Activated T-helper 2 cell treated with anti-CD3 and anti-CD28 coated beads, Interferon-gamma antibody, Interleukin-2, Interleukin-4, amounts not matched to agents 10 μg/mL and 5 μg/mL and 100 μg/mL, durations not matched to agents 14 hours and 24 hours and 36 hours (primary cell): ENCODE results near the gene POLR2B. TPM values are rescaled to one million over a fixed set of nuclear protein-coding genes. Genes with fewer than 3 reads are reported as not detected.

ENCODE experiments used
- DNase-seq: peaks from one replicate; pipeline ENCODE4 v3.0.0; 2021; ENCODE audit warnings: low spot score
- H3K27ac Mint-ChIP-seq: one replicate; pipeline ENCODE4 v1.8.0; 2021; ENCODE audit warnings: mixed read lengths
- H3K27me3 Mint-ChIP-seq: one replicate; pipeline ENCODE4 v1.8.0; 2021; ENCODE audit warnings: low read depth, mixed read lengths
- H3K36me3 Mint-ChIP-seq: one replicate; pipeline ENCODE4 v1.8.0; 2021; ENCODE audit warnings: low read depth, mixed read lengths
- H3K4me1 Mint-ChIP-seq: one replicate; pipeline ENCODE4 v1.8.0; 2021; ENCODE audit warnings: low read depth, mixed read lengths
- H3K4me3 Mint-ChIP-seq: one replicate; pipeline ENCODE4 v1.8.0; 2021; ENCODE audit warnings: low read depth, mild to moderate bottlenecking, moderate library complexity, mixed read lengths
- H3K9me3 Mint-ChIP-seq: one replicate; pipeline ENCODE4 v1.8.0; 2021; ENCODE audit warnings: mixed read lengths
- intact Hi-C: fragments of 100-400 bp; cut with micrococcal nuclease; formaldehyde crosslinking; loops from one replicate; pipeline ENCODE4 v1.15.1; 2023
- total RNA-seq: library from RNA; stranded (reverse); gene quantifications from 2 replicates; pipeline ENCODE4 v1.2.3, GENCODE V29; 2022

The POLR2B gene
- total RNA-seq, 1 donor from 2014 or later: 153 TPM

DNA sequence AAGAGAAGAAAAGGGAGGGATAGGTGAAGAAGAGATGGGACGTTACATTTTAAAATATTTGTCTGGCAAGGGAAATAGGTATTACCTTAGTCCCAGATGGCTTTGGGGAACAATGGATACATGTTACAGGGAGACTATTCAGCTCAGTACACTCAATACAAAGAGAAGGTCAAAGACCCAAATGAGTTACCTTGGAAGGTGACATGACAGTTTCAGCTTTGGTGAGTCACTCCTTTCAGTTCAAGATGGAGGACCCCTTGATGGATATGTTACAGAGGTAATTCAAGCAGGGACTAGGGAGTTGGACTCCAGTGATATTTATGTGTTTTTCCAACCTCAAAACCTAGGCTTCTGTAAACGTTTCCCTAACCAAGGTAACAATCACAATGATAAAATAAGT, 6.3 kb upstream of the POLR2B start:
- Mint-ChIP-seq H3K27me3 (no peaks in the 10 kb centered on the region), H3K36me3 (peaks cover 76% of the 10 kb centered on the region), H3K4me1 (peaks cover 28% of the 10 kb centered on the region), H3K9me3 (peaks cover 19% of the 10 kb centered on the region), H3K27ac (peak overlapping the region; percentile 20), H3K4me3 (no peak overlapping the region)
- intact Hi-C loops: loop anchor here (10.0 kb wide), 1 partner anchor 318 kb away; no protein-coding TSS in a partner anchor
- DNase-seq: no peak

DNA sequence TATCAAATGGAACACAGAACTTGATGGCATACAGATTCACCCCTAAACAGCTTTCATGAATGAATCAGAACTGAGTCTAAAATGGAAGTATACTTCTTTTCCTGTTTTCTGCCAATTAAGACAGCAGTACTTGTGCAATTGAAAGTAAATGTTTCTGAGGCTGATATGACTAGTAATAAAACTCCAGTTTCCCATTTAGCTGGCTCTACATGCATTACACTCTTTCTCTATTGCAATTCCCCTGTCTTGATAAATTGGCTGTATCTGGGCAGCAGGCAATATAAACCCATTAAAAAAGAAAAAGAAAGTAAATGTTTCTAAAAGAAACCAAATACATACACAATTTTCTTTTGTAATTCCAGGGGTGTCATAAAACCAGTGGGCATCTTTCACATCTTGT, 5.9 kb upstream of the POLR2B start:
- peaks cover 19% of the 10 kb centered on the region for H3K9me3 Mint-ChIP-seq
- H3K27me3 Mint-ChIP-seq: no peaks in the 10 kb centered on the region
- no peak for DNase-seq
- peaks cover 74% of the 10 kb centered on the region for H3K36me3 Mint-ChIP-seq
- intact Hi-C loops: loop anchor here (10.0 kb wide), 1 partner anchor 318 kb away; no protein-coding TSS in a partner anchor
- H3K27ac Mint-ChIP-seq: no peak overlapping the region
- H3K4me3 Mint-ChIP-seq: no peak overlapping the region
- peaks cover 28% of the 10 kb centered on the region for H3K4me1 Mint-ChIP-seq

DNA sequence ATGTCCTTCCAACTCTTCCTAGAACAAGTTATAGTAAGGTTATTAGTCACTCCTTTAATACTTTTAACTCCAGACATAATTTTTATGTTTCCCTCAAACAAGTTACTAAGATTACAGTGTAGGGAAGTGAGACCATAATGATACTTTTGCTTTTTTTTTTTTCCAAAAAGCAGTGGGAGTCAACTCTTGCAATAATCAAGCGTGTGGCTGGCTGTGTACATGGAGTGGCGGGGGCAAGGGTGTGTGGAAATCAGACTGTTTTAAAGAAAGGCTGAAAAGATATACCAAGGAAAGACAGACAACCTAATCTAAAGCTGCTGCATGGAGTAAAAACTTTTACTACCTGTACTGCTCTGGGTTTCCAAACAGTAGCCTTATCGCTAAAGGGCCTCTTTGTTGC, 5.4 kb upstream of the POLR2B start:
- no peak for DNase-seq
- Mint-ChIP-seq H3K9me3 (peaks cover 19% of the 10 kb centered on the region), H3K27ac (no peak overlapping the region), H3K27me3 (no peaks in the 10 kb centered on the region), H3K4me3 (no peak overlapping the region), H3K36me3 (peaks cover 71% of the 10 kb centered on the region), H3K4me1 (peaks cover 28% of the 10 kb centered on the region)
- intact Hi-C loops: loop anchor here (10.0 kb wide), 1 partner anchor 319 kb away; no protein-coding TSS in a partner anchor

DNA sequence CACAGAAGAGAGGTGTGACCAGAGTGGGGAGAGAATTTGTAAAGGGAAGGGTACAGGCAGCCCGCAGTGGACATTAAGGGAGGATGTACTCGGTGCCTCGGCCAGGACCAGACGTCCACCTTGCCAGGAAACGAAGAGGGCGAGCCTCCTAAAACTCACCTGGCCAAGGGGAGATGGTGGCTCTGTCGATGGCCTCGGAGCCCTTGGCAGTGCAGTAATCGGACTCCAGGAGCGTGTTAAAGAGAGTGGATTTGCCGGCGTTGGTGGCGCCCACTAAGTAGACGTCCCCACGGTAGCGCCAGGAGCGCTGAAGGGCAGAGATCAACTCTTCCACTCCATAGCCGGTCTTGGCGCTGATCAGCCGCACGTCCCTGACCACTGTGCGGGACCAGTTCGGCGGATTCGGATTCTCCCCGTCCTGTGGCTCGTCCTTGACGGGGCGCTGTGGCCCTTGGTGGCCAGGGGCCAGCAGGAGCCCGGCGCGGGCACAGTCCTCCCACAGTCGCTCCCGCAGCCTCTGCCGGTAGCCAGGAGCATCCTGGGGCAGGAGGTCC, 2.3 kb upstream of the POLR2B start:
- Mint-ChIP-seq H3K9me3 (peaks cover 19% of the 10 kb centered on the region), H3K4me3 (peak overlapping the region; percentile 100), H3K4me1 (peaks cover 34% of the 10 kb centered on the region), H3K36me3 (peaks cover 67% of the 10 kb centered on the region), H3K27me3 (no peaks in the 10 kb centered on the region), H3K27ac (peak overlapping the region; percentile 28)
- DNase-seq: no peak
- intact Hi-C loops: loop anchor here (2.0 to 10.0 kb wide), 3 partner anchors 322 to 1029 kb away; partner anchors contain the start of genes CEP135 and SRP72

DNA sequence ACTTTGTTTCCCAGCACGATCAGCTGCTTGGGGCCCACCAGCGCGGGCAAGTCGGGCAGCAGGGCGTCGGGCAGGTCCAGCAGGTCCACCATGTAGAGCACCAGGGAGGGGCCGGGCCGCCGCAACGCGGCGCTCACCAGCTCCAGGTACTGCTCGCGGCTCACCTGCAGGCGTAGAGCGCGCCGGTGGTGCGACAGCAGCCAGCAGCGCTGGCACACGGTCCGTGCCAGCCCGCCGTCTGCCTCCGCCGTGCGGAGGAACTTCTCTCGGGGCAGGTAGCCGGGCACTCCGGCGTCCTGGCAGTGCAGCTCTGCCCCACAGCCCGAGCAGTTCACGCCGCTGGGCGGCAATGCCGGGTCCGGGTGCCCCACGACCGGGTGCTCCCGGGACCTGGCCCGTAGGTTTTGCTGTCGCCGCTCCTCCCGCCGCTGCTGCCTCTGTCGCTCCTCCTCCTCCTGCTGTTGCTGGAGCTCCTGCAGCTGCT, 1.8 kb upstream of the POLR2B start:
- peak; percentile 41 for DNase-seq
- H3K27ac Mint-ChIP-seq: peak overlapping the region; percentile 100
- no peaks in the 10 kb centered on the region for H3K27me3 Mint-ChIP-seq
- peaks cover 19% of the 10 kb centered on the region for H3K9me3 Mint-ChIP-seq
- intact Hi-C loops: loop anchor here (1.0 to 10.0 kb wide), 5 partner anchors 68 to 1030 kb away; partner anchors contain the start of genes AASDH, CEP135 and SRP72
- H3K4me3 Mint-ChIP-seq: peak overlapping the region; percentile 100
- peaks cover 36% of the 10 kb centered on the region for H3K4me1 Mint-ChIP-seq
- peaks cover 67% of the 10 kb centered on the region for H3K36me3 Mint-ChIP-seq

DNA sequence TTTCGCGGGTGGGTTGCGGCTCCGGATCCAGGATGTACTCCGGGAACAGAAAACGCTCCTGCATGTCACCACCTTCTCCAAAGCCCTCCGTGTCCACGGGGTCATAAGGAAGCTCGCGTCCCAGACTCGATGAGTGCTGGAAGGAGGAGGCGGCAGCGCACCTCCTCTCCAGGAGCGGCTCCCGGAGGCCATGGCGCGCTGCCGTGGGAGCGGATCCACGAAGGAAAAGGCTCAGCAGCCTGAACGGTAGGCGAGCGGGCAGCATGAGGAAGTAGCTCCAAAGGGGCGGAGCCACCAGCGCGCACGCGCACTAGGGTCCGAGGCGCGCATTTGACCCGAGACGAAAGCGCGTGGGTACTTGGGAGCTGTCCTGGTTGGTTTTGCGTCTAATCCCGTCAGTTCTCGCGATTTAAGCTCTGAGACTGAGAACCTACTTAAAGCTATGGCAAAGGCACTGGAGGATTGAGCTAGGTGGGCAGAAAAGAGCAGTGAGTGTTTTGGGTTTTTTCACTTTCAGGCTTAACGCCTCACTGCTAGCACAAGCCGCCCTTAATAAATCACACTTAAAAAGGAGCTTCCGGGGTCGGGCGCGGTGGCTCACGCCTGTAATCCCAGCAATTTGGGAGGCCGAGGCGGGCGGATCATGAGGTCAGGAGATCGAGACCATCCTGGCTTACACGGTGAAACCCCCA, 1.2 kb upstream of the POLR2B start, which contains the start of gene NOA1:
Gene NOA1 (minus strand): TSS at position 286 of the 692 bp plus-strand sequence. CDS start 21 bp downstream, at position 265.
- Mint-ChIP-seq H3K27me3 (no peaks in the 10 kb centered on the region), H3K27ac (peak within 1 kb of the TSS; percentile 100), H3K36me3 (peaks cover 65% of the 10 kb centered on the region), H3K4me1 (peaks cover 41% of the 10 kb centered on the region), H3K4me3 (peak within 1 kb of the TSS; percentile 100), H3K9me3 (peaks cover 16% of the 10 kb centered on the region)
- DNase-seq: peak; percentile 98
- intact Hi-C loops: loop anchor here (1.0 to 10.0 kb wide), 6 partner anchors 68 to 1030 kb away; partner anchors contain the start of genes AASDH, CEP135, PAICS and SRP72

DNA sequence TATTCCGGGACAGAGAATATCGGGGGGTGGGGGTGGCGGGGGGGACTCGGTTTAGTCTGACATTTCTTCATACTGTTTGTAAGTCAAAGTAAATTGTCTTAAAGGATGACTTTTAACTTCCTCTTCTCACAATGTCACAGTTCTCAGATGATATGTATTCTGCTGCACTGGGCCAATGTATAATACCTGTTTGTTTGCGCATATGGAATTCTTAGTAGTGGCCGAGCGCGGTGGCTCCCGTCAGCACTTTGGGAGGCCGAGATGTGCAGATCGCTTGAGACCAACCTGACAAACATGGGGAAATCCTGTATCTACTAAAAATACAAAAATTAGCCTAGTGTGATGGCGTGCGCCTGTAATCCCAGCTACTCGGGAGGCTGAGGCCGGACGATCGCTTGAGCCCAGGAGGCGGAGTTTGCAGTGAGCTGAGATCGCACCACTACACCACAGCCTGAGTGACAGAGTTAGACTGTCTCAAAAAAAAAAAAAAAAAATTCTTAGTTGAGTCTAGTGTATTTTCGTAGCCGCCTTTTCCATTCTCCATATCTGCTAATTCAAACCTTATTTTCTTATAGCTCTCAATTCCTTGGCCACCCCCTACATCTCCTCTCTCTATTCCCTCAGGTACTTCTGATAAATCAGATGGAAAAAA, 851 bp downstream of the POLR2B start:
- peaks cover 36% of the 10 kb centered on the region for H3K4me1 Mint-ChIP-seq

DNA sequence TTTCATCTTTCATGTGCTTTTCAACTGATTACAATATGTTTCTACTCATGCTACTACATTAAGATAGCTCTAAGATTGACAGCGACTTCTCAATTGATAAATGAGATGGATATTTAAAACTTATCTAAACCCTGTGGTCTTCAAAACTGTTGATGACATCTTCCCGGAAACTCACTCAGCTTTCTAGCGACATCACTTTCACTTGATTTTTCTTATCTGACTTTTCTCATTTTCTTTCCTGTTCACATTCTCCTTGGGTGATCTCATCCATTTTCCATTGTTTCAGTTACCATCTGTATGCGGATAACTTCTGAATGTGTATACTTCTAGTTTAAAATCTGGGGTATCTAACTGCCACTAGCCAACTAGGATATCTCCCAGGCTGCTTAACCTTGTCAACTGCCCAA, 3.1 kb downstream of the POLR2B start:
- H3K9me3 Mint-ChIP-seq: no peaks in the 10 kb centered on the region
- peak overlapping the region; percentile 60 for H3K27ac Mint-ChIP-seq
- no peaks in the 10 kb centered on the region for H3K27me3 Mint-ChIP-seq
- intact Hi-C loops: no loop called here
- no peak for DNase-seq
- peak overlapping the region; percentile 100 for H3K4me3 Mint-ChIP-seq
- H3K4me1 Mint-ChIP-seq: peaks cover 34% of the 10 kb centered on the region
- peaks cover 62% of the 10 kb centered on the region for H3K36me3 Mint-ChIP-seq

More for the DNA sequence above, 851 bp downstream of the POLR2B start:
- intact Hi-C loops: loop anchor here (5.0 to 10.0 kb wide), 2 partner anchors 325 to 1032 kb away; partner anchors contain the start of gene CEP135
- Mint-ChIP-seq H3K4me3 (peak overlapping the region; percentile 100), H3K27ac (peak overlapping the region; percentile 100), H3K9me3 (no peaks in the 10 kb centered on the region), H3K36me3 (peaks cover 60% of the 10 kb centered on the region), H3K27me3 (no peaks in the 10 kb centered on the region)
- DNase-seq: peak; percentile 53

DNA sequence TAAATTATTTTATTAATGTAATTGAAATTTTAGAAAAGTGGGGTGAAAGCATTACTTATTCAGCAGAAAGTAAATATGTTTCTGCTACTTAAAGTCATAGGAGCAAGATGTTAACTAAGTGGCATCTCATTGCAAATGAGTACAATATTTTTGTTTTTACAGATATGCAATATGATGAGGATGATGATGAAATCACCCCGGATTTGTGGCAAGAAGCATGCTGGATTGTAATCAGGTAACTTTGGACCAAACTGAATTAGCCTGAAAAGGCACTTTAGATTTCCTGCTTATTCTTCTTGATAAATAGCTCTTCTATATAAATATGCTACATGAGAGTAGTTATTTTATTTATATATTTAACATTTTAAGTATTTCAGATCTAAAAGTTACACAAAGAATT, 7.5 kb downstream of the POLR2B start:
- no peaks in the 10 kb centered on the region for H3K9me3 Mint-ChIP-seq
- H3K4me1 Mint-ChIP-seq: peaks cover 33% of the 10 kb centered on the region
- intact Hi-C loops: no loop called here
- DNase-seq: no peak
- H3K4me3 Mint-ChIP-seq: no peak overlapping the region
- H3K36me3 Mint-ChIP-seq: peaks cover 75% of the 10 kb centered on the region
- H3K27ac Mint-ChIP-seq: no peak overlapping the region
- no peaks in the 10 kb centered on the region for H3K27me3 Mint-ChIP-seq

DNA sequence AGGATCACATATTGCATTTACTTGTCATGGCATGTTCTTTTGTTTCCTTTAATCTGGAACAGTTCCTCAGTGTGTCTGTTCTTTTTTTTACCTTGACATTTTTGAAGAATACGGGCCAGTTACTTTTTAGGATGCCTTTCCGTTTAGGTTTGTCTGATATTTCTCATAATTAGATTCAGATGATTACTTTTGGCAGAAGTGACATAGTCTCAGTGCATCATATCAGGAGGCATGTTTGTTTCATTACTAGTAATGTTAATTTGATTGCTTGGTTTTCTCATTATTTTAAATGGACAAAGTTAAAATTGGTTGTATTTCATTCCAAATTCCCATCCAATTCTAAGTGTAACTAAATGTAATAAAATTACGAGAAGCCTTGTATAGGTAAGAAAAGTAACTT, 8.3 kb downstream of the POLR2B start:
- Mint-ChIP-seq H3K27ac (no peak overlapping the region), H3K9me3 (no peaks in the 10 kb centered on the region), H3K36me3 (peaks cover 76% of the 10 kb centered on the region), H3K4me1 (peaks cover 31% of the 10 kb centered on the region), H3K27me3 (no peaks in the 10 kb centered on the region), H3K4me3 (no peak overlapping the region)
- no peak for DNase-seq
- intact Hi-C loops: no loop called here

DNA sequence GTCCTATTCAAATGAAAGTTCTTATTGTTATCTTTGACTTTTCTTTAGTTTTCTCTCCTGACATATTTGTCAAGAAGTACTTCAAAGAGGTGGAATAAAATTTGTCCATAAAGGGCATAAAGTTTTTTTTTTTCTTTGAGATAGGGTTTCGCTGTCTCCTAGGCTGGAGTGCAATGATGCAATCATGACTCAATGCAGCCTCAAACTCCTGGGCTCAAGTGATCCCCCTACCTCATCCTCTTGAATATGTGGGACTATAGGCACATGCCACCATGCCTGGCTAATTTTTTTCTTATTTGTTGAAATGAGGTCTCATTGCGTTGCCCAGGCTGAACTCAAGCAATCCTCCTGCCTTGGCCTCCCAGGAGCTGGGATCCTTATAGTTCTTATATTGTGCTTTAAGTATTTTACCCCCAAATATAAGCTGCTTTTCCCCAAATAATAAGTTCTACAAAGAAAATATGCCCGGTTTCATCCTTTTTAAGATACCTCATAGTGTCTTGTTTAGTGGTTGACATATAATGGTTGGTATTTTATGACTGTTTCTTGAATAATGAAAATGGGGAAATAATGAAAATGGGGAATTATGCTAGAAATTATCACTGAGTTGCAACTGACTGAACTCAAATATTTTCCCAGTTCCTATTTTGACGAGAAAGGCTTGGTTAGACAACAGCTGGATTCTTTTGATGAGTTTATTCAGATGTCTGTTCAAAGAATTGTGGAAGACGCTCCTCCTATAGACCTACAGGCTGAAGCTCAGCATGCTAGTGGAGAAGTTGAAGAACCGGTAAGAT, 11.6 kb downstream of the POLR2B start:
- H3K36me3 Mint-ChIP-seq: peaks cover 80% of the 10 kb centered on the region
- H3K27me3 Mint-ChIP-seq: no peaks in the 10 kb centered on the region
- DNase-seq: no peak
- intact Hi-C loops: no loop called here
- no peaks in the 10 kb centered on the region for H3K9me3 Mint-ChIP-seq
- no peak overlapping the region for H3K27ac Mint-ChIP-seq
- H3K4me3 Mint-ChIP-seq: no peak overlapping the region
- H3K4me1 Mint-ChIP-seq: peaks cover 20% of the 10 kb centered on the region

DNA sequence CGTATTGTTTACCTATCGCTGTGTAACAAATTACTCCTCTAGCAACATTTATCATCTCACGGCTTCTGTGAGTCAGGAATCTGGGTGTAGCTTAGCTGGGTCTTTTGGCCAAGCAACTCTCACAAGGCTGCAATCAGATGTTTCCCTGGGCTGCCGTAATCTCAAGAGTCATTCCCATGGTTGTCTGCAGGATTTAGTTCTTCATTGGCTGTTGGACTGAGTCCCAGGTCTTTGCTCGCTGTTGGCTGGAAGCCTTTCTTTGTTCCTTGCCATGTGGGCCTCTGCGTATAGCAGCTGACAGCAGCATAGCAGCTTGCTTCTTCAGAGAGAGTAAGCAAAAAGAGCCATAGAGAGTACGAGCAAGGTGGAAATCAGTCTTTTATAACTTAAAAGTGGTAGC, 16.8 kb downstream of the POLR2B start:
- H3K36me3 Mint-ChIP-seq: peaks cover 77% of the 10 kb centered on the region
- H3K27me3 Mint-ChIP-seq: no peaks in the 10 kb centered on the region
- intact Hi-C loops: no loop called here
- no peak overlapping the region for H3K27ac Mint-ChIP-seq
- DNase-seq: no peak
- H3K9me3 Mint-ChIP-seq: no peaks in the 10 kb centered on the region
- H3K4me1 Mint-ChIP-seq: peaks cover 19% of the 10 kb centered on the region
- H3K4me3 Mint-ChIP-seq: no peak overlapping the region
